Mucosa of gallbladder (tissue), 1 donor: ENCODE measurements around the gene PTPRK. TPM values are rescaled to one million over a fixed set of nuclear protein-coding genes. Genes with fewer than 3 reads are reported as not detected.
A peak's percentile ranks its signal among the peaks of the same experiment; 100 is the strongest.

Source experiments
- DNase-seq: peaks from one replicate; pipeline ENCODE4 v3.0.0-alpha.2; 2020; ENCODE audit warnings: low spot score
- total RNA-seq: library from RNA; stranded (reverse); gene quantifications from one replicate; pipeline ENCODE4 v1.2.1, GENCODE V29; 2021
- donor health status: DM: no; HTN: no; CAD: no.

PTPRK gene
- total RNA-seq, 1 donor from 2014 or later = 209 TPM

GRCh38 chr6:128139519-128139918 lies 380.9 kb downstream of the PTPRK start:
- DNase-seq = peak; percentile 20

GRCh38 chr6:128138694-128139093 lies 381.7 kb downstream of the PTPRK start:
- no peak for DNase-seq

GRCh38 chr6:128135325-128135724 lies 385.1 kb downstream of the PTPRK start:
- no peak for DNase-seq

GRCh38 chr6:128131566-128131965 lies 388.8 kb downstream of the PTPRK start:
- DNase-seq = no peak

- no peak for DNase-seq
Measured at GRCh38 chr6:128131036-128131435, 389.4 kb downstream of the PTPRK start.

- no peak for DNase-seq
Measured at GRCh38 chr6:128129679-128130078, 390.7 kb downstream of the PTPRK start.

- no peak for DNase-seq
Measured at GRCh38 chr6:128127650-128128049, 392.7 kb downstream of the PTPRK start.

GRCh38 chr6:128124713-128125112 lies 395.7 kb downstream of the PTPRK start:
- peak; percentile 34 for DNase-seq

- no peak for DNase-seq
Measured at GRCh38 chr6:128121610-128122009, 398.8 kb downstream of the PTPRK start.

GRCh38 chr6:128121190-128121589 lies 399.2 kb downstream of the PTPRK start:
- no peak for DNase-seq

GRCh38 chr6:128118401-128118800 lies 402.0 kb downstream of the PTPRK start:
- no peak for DNase-seq

- no peak for DNase-seq
Measured at GRCh38 chr6:128117916-128118315, 402.5 kb downstream of the PTPRK start.

- DNase-seq = no peak
Measured at GRCh38 chr6:128114164-128114563, 406.2 kb downstream of the PTPRK start.

GRCh38 chr6:128112494-128112893 lies 407.9 kb downstream of the PTPRK start:
- DNase-seq = no peak

- DNase-seq = no peak
Measured at GRCh38 chr6:128111096-128111495, 409.3 kb downstream of the PTPRK start.

- no peak for DNase-seq
Measured at GRCh38 chr6:128107682-128108081, 412.7 kb downstream of the PTPRK start.

- DNase-seq = no peak
Measured at GRCh38 chr6:128099571-128100197, 420.7 kb downstream of the PTPRK start.

GRCh38 chr6:128098000-128098581 lies 422.3 kb downstream of the PTPRK start:
- no peak for DNase-seq

GRCh38 chr6:128097009-128097408 lies 423.4 kb downstream of the PTPRK start:
- no peak for DNase-seq

- no peak for DNase-seq
Measured at GRCh38 chr6:128095362-128095761, 425.0 kb downstream of the PTPRK start.

- DNase-seq = no peak
Measured at GRCh38 chr6:128079021-128079420, 441.4 kb downstream of the PTPRK start.

GRCh38 chr6:128078276-128078675 lies 442.1 kb downstream of the PTPRK start:
- DNase-seq = no peak

GRCh38 chr6:128076843-128077242 lies 443.6 kb downstream of the PTPRK start:
- DNase-seq = no peak

GRCh38 chr6:128074567-128074966 lies 445.8 kb downstream of the PTPRK start:
- no peak for DNase-seq
